Stimulated activated CD8-positive, alpha-beta memory T cell treated with anti-CD3 and anti-CD28 coated beads, Interleukin-15, amount 100 ng/mL, for 4 hours (primary cell): Measurements from ENCODE around the gene BRPF3.
"Not testable (repeated sequence)": the region's sequence is repeated elsewhere in the genome, so short reads cannot be mapped to it uniquely, and the experiment has no call there.

ENCODE experiments used
- DNase-seq, 2 donors: peaks; one replicate each; pipeline ENCODE4 v3.0.0-alpha.2; 2020; ENCODE audit warnings: low read depth in 2 of 2

BRPF3 gene

DNA sequence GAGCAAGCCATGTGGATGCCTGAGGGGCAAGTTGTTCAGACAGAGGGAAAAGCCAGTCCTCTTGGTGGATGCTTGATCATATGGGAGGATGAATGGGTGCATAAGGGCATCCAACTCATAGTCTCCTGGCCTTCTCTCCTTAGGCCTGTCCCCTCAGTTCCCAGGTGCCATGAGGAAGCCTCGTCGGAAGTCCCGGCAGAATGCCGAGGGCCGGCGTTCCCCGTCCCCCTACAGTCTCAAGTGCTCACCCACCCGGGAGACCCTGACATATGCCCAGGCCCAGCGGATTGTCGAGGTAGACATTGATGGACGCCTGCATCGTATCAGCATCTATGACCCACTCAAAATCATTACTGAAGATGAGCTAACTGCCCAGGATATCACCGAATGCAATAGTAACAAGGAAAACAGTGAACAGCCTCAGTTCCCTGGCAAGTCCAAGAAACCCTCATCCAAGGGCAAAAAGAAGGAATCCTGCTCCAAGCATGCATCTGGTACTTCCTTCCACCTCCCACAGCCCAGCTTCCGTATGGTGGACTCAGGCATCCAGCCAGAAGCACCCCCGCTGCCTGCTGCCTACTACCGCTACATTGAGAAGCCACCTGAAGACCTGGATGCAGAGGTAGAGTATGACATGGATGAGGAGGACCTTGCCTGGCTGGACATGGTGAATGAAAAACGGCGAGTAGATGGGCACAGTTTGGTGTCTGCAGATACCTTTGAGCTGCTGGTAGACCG is 3.8 kb downstream of the BRPF3 start:
- no peak for DNase-seq

GRCh38 chr6:36200998-36201596 is 4.6 kb downstream of the BRPF3 start:
- DNase-seq = no peak

GRCh38 chr6:36201612-36202011 is 5.1 kb downstream of the BRPF3 start:
- no peak for DNase-seq

DNA sequence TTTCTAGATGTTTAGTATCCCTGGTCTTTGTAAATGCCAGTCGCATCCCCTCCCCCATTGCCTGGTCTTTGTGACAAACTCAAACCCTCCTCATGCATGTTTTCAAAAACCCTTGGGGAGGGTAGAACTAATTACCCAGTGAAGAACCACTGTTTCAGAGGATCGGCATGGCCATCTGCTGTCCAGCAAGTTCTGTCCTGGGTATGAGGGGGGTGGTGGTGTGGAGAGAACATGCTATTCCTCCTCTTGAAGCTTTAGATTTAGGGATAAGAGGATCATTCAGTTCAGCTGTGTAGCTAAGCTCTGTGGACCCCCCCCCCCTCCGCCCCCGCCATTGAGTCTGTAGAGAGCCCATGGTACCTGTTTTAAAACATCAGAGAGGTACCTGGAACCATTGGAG is 5.6 kb downstream of the BRPF3 start:
- no peak for DNase-seq

- DNase-seq = peak in 1 of 2 donors; percentile 24
These were observed 7.7 kb downstream of the BRPF3 start for GRCh38 chr6:36204068-36204753.

GRCh38 chr6:36207155-36207554 is 10.6 kb downstream of the BRPF3 start:
- DNase-seq = no peak

- no peak for DNase-seq
These were observed 13.1 kb downstream of the BRPF3 start for GRCh38 chr6:36209606-36210005.

DNA sequence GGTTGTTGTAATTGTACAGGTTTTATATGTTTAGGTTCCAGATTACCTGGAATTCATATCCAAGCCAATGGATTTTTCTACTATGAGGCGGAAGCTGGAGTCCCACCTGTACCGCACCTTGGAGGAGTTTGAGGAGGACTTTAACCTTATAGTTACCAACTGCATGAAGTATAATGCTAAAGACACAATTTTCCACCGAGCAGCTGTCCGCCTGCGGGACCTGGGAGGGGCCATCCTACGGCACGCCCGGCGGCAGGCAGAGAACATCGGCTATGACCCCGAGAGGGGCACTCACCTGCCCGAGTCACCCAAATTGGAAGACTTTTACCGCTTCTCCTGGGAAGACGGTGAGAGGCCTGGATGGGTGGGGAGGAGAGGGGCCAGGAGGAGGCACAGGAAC is 13.6 kb downstream of the BRPF3 start:
- DNase-seq = no peak

GRCh38 chr6:36210886-36211595 is 14.5 kb downstream of the BRPF3 start:
- no peak for DNase-seq

GRCh38 chr6:36216559-36216958 is 20.0 kb downstream of the BRPF3 start:
- DNase-seq = no peak

- DNase-seq = no peak
These were observed 20.6 kb downstream of the BRPF3 start for GRCh38 chr6:36217188-36217587.

DNA sequence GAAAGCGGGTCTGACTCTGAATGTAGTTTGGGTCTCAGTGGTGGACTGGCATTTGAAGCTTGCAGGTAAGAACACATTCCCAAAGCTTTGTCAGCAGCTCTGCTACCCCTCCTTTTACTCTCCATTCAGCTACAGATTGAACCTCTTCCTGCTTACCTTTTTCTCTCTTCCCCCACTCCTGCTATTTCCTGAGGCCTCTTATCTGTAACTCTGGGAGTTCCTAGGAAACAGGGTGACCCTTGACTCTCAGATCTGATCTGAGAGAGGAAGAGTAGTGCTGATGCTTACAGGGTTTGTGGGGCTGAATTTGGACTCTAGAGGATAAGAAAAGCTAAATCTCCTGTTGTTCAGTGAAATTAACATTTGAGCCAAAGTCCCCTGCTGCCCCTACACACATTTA is 21.4 kb downstream of the BRPF3 start:
- DNase-seq = no peak

DNA sequence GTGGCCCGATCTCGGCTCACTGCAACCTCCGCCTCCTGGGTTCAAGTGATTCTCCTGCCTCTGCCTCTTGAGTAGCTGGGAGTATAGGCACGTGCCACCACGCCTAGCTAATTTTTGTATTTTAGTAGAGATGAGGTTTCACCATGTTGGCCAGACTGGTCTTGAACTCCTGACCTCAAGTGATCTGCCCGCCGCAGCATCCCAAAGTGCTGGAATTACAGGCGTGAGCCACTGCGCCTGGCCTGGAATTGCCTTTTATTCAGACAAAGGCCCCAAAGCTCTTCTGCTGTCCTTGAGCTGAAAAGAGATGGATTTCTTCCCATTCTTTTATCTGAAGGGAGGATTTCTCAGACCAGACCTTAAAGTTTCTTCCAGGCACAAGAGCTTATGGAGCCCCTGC is 22.0 kb downstream of the BRPF3 start:
- DNase-seq = not testable (repeated sequence)

GRCh38 chr6:36219081-36219480 is 22.5 kb downstream of the BRPF3 start:
- no peak for DNase-seq

- no peak for DNase-seq
These were observed 23.7 kb downstream of the BRPF3 start for GRCh38 chr6:36220226-36220625.

- DNase-seq = no peak
These were observed 25.1 kb downstream of the BRPF3 start for GRCh38 chr6:36221674-36222073.

- DNase-seq = no peak
These were observed 26.4 kb downstream of the BRPF3 start for GRCh38 chr6:36222924-36223323.

- no peak for DNase-seq
These were observed 27.2 kb downstream of the BRPF3 start for GRCh38 chr6:36223706-36224105.

DNA sequence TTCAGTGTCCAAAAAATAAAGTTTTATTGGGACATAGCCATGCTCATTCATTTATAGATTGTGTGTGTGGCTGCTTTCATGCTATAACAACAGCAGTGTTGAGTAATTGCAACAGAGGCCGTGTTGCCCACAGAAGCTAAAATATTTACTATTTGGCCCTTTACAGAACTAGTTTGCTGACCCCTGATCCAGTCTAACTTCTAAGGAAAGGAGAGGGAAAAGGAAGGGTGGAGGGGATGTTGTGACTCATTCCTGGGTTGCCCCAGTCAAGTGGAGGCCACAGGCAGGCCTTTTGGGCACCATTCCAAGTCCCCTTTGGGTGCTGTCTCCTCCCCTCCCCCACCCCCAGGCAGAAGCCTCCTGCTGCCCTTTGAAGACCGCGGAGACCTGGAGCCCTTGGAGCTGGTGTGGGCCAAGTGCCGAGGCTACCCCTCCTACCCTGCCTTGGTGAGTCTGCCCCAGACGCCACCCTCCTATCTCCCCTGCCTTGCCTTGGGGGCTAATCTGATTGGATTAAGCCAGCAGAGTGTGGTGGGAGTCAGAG is 28.4 kb downstream of the BRPF3 start:
- no peak for DNase-seq

GRCh38 chr6:36226438-36227047 is 30.0 kb downstream of the BRPF3 start:
- no peak for DNase-seq

DNA sequence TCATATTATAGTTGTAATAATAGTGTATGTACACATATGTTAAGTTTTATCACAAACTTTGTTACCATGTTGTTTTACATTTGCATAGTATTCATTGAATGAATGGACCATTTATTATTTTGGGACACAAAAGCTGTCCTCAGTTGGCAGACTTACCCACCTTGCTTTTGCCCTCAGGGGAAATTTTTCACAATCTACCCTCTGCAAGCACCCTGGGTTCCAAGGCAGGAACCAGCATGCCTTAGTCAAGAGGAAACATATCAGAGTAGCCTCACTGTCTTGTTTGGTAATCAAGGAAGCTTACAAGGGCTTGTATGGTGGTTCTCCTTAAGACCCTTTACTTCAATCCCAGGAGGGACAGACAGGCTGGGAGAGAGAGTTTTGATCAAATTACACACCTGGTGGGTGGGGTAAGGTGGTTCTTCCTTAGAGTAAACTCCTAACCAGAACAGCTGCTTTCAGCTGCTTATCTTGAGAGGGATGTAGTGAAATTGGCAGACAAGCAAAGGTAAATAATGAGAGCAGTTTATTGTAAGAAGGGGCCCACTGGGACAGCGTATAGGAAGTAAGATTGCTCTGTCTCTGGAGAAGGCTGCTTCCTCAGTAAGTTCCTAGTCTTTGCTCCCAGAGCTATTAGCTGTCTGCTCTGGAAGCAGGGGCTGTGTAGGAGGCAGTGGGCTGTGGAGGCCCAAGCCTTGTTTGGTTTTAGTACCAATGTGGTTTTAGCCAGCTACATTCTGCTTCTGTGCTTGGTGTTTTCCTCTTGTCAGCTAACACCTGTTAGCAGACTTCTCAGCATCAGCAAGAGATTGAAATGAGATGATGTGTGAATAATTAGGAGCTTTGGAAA is 31.1 kb downstream of the BRPF3 start:
- DNase-seq = no peak
